ENCODE measurements around the gene FNBP1L.
A peak's percentile ranks its signal among the peaks of the same experiment; 100 is the strongest.

DNA sequence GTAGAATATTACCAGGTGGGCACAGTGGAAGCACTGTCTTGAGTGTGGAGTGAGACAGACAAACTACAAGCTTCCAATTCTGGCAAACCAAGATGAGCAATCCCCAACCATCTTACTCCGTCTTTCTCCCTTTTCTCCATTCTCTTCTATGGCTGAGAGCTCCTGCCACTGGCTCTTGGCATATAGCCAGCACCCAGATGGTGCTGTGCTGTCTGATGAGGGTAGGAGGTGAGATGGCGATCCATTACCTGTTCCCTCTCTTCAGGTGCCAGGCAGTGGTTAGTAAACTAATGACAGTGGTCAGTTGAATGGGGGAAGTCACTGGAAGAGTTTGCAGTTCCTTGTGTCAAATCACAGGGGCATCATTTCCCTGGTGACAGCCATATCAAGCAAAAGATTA lies 108.4 kb downstream of the FNBP1L start:
- peak; percentile 48; the same call in 1 of the 2 replicates for TF ChIP-seq POLR2AphosphoS5 (IDR thresholded peaks at IDR 0.05; ENCODE audit: low read depth, low read length)
- TF ChIP-seq CHD2 (IDR thresholded peaks at IDR 0.05; ENCODE audit: low read length, partially characterized antibody): no peak
- TF ChIP-seq, protein P1, sequence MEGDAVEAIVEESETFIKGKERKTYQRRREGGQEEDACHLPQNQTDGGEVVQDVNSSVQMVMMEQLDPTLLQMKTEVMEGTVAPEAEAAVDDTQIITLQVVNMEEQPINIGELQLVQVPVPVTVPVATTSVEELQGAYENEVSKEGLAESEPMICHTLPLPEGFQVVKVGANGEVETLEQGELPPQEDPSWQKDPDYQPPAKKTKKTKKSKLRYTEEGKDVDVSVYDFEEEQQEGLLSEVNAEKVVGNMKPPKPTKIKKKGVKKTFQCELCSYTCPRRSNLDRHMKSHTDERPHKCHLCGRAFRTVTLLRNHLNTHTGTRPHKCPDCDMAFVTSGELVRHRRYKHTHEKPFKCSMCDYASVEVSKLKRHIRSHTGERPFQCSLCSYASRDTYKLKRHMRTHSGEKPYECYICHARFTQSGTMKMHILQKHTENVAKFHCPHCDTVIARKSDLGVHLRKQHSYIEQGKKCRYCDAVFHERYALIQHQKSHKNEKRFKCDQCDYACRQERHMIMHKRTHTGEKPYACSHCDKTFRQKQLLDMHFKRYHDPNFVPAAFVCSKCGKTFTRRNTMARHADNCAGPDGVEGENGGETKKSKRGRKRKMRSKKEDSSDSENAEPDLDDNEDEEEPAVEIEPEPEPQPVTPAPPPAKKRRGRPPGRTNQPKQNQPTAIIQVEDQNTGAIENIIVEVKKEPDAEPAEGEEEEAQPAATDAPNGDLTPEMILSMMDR (IDR thresholded peaks at IDR 0.05): no peak
- no peak for TF ChIP-seq EP300 (IDR thresholded peaks at IDR 0.05; ENCODE audit: borderline replicate concordance in 1 of 2, low read depth in 1 of 2, low read length in 1 of 2)
- TF ChIP-seq, protein P2, sequence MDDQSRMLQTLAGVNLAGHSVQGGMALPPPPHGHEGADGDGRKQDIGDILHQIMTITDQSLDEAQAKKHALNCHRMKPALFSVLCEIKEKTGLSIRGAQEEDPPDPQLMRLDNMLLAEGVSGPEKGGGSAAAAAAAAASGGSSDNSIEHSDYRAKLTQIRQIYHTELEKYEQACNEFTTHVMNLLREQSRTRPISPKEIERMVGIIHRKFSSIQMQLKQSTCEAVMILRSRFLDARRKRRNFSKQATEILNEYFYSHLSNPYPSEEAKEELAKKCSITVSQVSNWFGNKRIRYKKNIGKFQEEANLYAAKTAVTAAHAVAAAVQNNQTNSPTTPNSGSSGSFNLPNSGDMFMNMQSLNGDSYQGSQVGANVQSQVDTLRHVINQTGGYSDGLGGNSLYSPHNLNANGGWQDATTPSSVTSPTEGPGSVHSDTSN (IDR thresholded peaks at IDR 0.05): no peak
- TF ChIP-seq MEF2A (IDR thresholded peaks at IDR 0.05; ENCODE audit: borderline replicate concordance, low read depth): no peak
- no peak for TF ChIP-seq RAD21 (IDR thresholded peaks at IDR 0.05; ENCODE audit: low read length)
- no peak for TF ChIP-seq YY1 (IDR thresholded peaks at IDR 0.05; ENCODE audit: low read depth)

Data from SK-N-SH (cell line).